ENCODE results near the gene TPM1.

DNA sequence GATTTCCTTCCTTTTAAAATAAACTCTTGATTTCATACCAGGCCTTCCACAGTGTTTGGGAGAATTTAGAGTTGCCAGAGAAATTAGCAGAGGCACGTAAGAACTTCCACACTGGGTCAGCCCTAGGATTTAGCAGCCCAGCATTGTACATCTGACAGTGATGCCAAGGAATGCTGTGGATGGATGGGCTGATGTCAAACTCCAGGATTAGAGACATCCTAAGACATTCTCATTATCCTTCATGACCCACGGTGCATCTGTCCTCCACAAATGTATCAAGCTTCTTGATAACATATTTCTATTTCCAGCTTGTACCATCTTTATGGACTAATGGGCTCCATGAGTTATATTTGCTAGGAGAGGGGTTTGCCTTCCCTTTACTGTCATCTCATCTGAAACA is 8.0 kb upstream of the TPM1 start:
- TF ChIP-seq, protein P1, sequence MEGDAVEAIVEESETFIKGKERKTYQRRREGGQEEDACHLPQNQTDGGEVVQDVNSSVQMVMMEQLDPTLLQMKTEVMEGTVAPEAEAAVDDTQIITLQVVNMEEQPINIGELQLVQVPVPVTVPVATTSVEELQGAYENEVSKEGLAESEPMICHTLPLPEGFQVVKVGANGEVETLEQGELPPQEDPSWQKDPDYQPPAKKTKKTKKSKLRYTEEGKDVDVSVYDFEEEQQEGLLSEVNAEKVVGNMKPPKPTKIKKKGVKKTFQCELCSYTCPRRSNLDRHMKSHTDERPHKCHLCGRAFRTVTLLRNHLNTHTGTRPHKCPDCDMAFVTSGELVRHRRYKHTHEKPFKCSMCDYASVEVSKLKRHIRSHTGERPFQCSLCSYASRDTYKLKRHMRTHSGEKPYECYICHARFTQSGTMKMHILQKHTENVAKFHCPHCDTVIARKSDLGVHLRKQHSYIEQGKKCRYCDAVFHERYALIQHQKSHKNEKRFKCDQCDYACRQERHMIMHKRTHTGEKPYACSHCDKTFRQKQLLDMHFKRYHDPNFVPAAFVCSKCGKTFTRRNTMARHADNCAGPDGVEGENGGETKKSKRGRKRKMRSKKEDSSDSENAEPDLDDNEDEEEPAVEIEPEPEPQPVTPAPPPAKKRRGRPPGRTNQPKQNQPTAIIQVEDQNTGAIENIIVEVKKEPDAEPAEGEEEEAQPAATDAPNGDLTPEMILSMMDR (IDR thresholded peaks at IDR 0.05), result no peak
- no peak for TF ChIP-seq POLR2AphosphoS5 (IDR thresholded peaks at IDR 0.05)
